ENCODE results near the gene LRFN3.
"Not testable (repeated sequence)": the region's sequence is repeated elsewhere in the genome, so short reads cannot be mapped to it uniquely, and the experiment has no call there.

The LRFN3 gene

GRCh38 chr19:35938282-35939224 is 2.4 kb downstream of the LRFN3 start:
- DNase-seq: no peak

- no peak for DNase-seq
Observed at GRCh38 chr19:35939307-35940077, 3.3 kb downstream of the LRFN3 start.

- no peak for DNase-seq
Observed at GRCh38 chr19:35940078-35940775, 4.1 kb downstream of the LRFN3 start.

- no peak for DNase-seq
Observed at GRCh38 chr19:35940839-35941238, 4.7 kb downstream of the LRFN3 start.

- no peak for DNase-seq
Observed at GRCh38 chr19:35942235-35942634, 6.1 kb downstream of the LRFN3 start.

- no peak for DNase-seq
Observed at GRCh38 chr19:35943321-35944301, 7.4 kb downstream of the LRFN3 start.

GRCh38 chr19:35944556-35944955 is 8.4 kb downstream of the LRFN3 start:
- no peak for DNase-seq

- no peak for DNase-seq
Observed at GRCh38 chr19:35945121-35945790, 9.1 kb downstream of the LRFN3 start.

GRCh38 chr19:35946203-35946602 is 10.0 kb downstream of the LRFN3 start:
- no peak for DNase-seq

- DNase-seq: no peak
Observed at GRCh38 chr19:35949131-35949530, 13.0 kb downstream of the LRFN3 start.

GRCh38 chr19:35955881-35956634 is 19.9 kb downstream of the LRFN3 start:
- no peak for DNase-seq

GRCh38 chr19:35957411-35957810 is 21.2 kb downstream of the LRFN3 start:
- not testable (repeated sequence) for DNase-seq

GRCh38 chr19:35958660-35959039 is 22.5 kb downstream of the LRFN3 start:
- DNase-seq: no peak

- no peak for DNase-seq
Observed at GRCh38 chr19:35959040-35959967, 23.1 kb downstream of the LRFN3 start.

- DNase-seq: no peak
Observed at GRCh38 chr19:35959968-35960320, 23.8 kb downstream of the LRFN3 start.

GRCh38 chr19:35960432-35960972 is 24.3 kb downstream of the LRFN3 start:
- DNase-seq: no peak

- peak; percentile 40 for DNase-seq
Observed at GRCh38 chr19:35963514-35963913, 27.3 kb downstream of the LRFN3 start.

- no peak for DNase-seq
Observed at GRCh38 chr19:35966771-35967170, 30.6 kb downstream of the LRFN3 start.

- DNase-seq: no peak
Observed at GRCh38 chr19:35973487-35973886, 37.3 kb downstream of the LRFN3 start.

Data from right kidney (tissue), 1 donor.